Measurements from ENCODE around the gene FSHR.

The FSHR gene

GRCh38 chr2:49111456-49111855, 42.9 kb downstream of the FSHR start:
- no peak for DNase-seq (ENCODE audit: extremely low read depth, insufficient read length)
- H3K4me3 ChIP-seq (replicated peaks; ENCODE audit: low read depth, low read length), result no peak overlapping the region
- TF ChIP-seq, protein P1, sequence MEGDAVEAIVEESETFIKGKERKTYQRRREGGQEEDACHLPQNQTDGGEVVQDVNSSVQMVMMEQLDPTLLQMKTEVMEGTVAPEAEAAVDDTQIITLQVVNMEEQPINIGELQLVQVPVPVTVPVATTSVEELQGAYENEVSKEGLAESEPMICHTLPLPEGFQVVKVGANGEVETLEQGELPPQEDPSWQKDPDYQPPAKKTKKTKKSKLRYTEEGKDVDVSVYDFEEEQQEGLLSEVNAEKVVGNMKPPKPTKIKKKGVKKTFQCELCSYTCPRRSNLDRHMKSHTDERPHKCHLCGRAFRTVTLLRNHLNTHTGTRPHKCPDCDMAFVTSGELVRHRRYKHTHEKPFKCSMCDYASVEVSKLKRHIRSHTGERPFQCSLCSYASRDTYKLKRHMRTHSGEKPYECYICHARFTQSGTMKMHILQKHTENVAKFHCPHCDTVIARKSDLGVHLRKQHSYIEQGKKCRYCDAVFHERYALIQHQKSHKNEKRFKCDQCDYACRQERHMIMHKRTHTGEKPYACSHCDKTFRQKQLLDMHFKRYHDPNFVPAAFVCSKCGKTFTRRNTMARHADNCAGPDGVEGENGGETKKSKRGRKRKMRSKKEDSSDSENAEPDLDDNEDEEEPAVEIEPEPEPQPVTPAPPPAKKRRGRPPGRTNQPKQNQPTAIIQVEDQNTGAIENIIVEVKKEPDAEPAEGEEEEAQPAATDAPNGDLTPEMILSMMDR (IDR thresholded peaks at IDR 0.05; ENCODE audit: insufficient read depth, low read length, poor library complexity, severe bottlenecking), result no peak
- H3K27me3 ChIP-seq (replicated peaks; ENCODE audit: control insufficient read depth, insufficient read depth, low read length), result no peaks in the 10 kb centered on the region
- no peaks in the 10 kb centered on the region for H3K36me3 ChIP-seq (ENCODE audit: control insufficient read depth, insufficient read depth, low read length)

GRCh38 chr2:49111006-49111405, 43.3 kb downstream of the FSHR start:
- no peaks in the 10 kb centered on the region for H3K27me3 ChIP-seq (replicated peaks; ENCODE audit: control insufficient read depth, insufficient read depth, low read length)
- H3K4me3 ChIP-seq (replicated peaks; ENCODE audit: low read depth, low read length), result no peak overlapping the region
- TF ChIP-seq, protein P1 (IDR thresholded peaks at IDR 0.05; ENCODE audit: insufficient read depth, low read length, poor library complexity, severe bottlenecking), result no peak
- H3K36me3 ChIP-seq (ENCODE audit: control insufficient read depth, insufficient read depth, low read length), result no peaks in the 10 kb centered on the region
- DNase-seq (ENCODE audit: extremely low read depth, insufficient read length), result no peak

- TF ChIP-seq, protein P1 (IDR thresholded peaks at IDR 0.05; ENCODE audit: insufficient read depth, low read length, poor library complexity, severe bottlenecking), result no peak
- Histone ChIP-seq H3K36me3 (ENCODE audit: control insufficient read depth, insufficient read depth, low read length) (no peaks in the 10 kb centered on the region), H3K27me3 (replicated peaks; ENCODE audit: control insufficient read depth, insufficient read depth, low read length) (no peaks in the 10 kb centered on the region), H3K4me3 (replicated peaks; ENCODE audit: low read depth, low read length) (no peak overlapping the region)
- no peak for DNase-seq (ENCODE audit: extremely low read depth, insufficient read length)
Observed at GRCh38 chr2:49110571-49110970, 43.7 kb downstream of the FSHR start.

DNA sequence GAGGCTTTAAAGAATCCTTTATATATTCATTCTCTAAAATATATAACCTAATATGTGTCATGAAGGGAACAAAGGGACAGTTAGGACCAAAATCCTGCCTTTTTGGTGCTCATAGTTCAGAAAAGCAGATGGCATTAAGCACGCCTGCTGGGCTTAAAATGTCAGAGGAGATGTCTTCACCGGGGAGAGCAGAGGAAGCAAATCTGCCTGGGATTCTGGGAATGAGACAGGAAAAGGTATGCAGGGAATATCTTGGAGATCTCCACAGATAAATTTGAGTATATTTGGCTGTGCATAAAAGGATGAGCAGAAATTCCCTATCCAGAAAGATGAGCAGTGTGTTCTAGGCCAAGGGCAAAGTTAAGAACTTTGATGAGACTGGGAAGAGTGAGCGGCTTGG, 45.5 kb downstream of the FSHR start:
- H3K27me3 ChIP-seq (replicated peaks; ENCODE audit: control insufficient read depth, insufficient read depth, low read length), result no peaks in the 10 kb centered on the region; the same call in 1 of the 2 replicates
- TF ChIP-seq, protein P1 (IDR thresholded peaks at IDR 0.05; ENCODE audit: insufficient read depth, low read length, poor library complexity, severe bottlenecking), result no peak
- H3K36me3 ChIP-seq (ENCODE audit: control insufficient read depth, insufficient read depth, low read length), result no peaks in the 10 kb centered on the region
- H3K4me3 ChIP-seq (replicated peaks; ENCODE audit: low read depth, low read length), result no peak overlapping the region
- DNase-seq (ENCODE audit: extremely low read depth, insufficient read length), result no peak

- Histone ChIP-seq H3K4me3 (replicated peaks; ENCODE audit: low read depth, low read length) (no peak overlapping the region), H3K27me3 (replicated peaks; ENCODE audit: control insufficient read depth, insufficient read depth, low read length) (no peaks in the 10 kb centered on the region; the same call in 1 of the 2 replicates), H3K36me3 (ENCODE audit: control insufficient read depth, insufficient read depth, low read length) (no peaks in the 10 kb centered on the region)
- no peak for DNase-seq (ENCODE audit: extremely low read depth, insufficient read length)
- TF ChIP-seq, protein P1 (IDR thresholded peaks at IDR 0.05; ENCODE audit: insufficient read depth, low read length, poor library complexity, severe bottlenecking), result no peak
Observed at GRCh38 chr2:49108436-49108835, 45.9 kb downstream of the FSHR start.

- no peak for DNase-seq (ENCODE audit: extremely low read depth, insufficient read length)
- no peak overlapping the region for H3K4me3 ChIP-seq (replicated peaks; ENCODE audit: low read depth, low read length)
Observed at GRCh38 chr2:49105506-49105905, 48.8 kb downstream of the FSHR start.

More at GRCh38 chr2:49105506-49105905, 48.8 kb downstream of the FSHR start:
- Histone ChIP-seq H3K36me3 (ENCODE audit: control insufficient read depth, insufficient read depth, low read length) (no peaks in the 10 kb centered on the region), H3K27me3 (replicated peaks; ENCODE audit: control insufficient read depth, insufficient read depth, low read length) (no peaks in the 10 kb centered on the region; the same call in 1 of the 2 replicates)
- TF ChIP-seq, protein P1 (IDR thresholded peaks at IDR 0.05; ENCODE audit: insufficient read depth, low read length, poor library complexity, severe bottlenecking), result no peak
